Ovary (tissue), 9 donors: Measurements from ENCODE around the gene ANO1. TPM values are rescaled to one million over a fixed set of nuclear protein-coding genes. Genes with fewer than 3 reads are reported as not detected.
A peak's percentile ranks its signal among the peaks of the same experiment; 100 is the strongest.

Source experiments
- DNase-seq, 5 donors: peaks; one replicate each; pipeline ENCODE4 v3.0.0-alpha.2; 2019 to 2020
- H3K27ac ChIP-seq, 2 donors: fragments of 200-600 bp; one replicate each; pipeline versions ENCODE4 v1.5.1 to v1.8.0; 2019 to 2022
- H3K27me3 ChIP-seq: fragments of 200-600 bp; one replicate; pipeline ENCODE4 v1.8.0; 2022
- H3K36me3 ChIP-seq: fragments of 200-600 bp; sonication (generic); one replicate; pipeline ENCODE4 v1.5.1; 2019
- H3K4me1 ChIP-seq: one replicate; pipeline ENCODE4 v1.8.1; 2013; ENCODE audit warnings: mild to moderate bottlenecking, moderate library complexity; ENCODE audit not compliant: insufficient read depth
- H3K4me3 ChIP-seq: fragments of 200-600 bp; sonication (generic); one replicate; pipeline ENCODE4 v1.5.1; 2017
- H3K9me3 ChIP-seq, 2 donors: fragments of 200-600 bp in 1 of 2; sonication (generic) in 1 of 2; one replicate each; pipeline versions ENCODE4 v1.5.1 to v1.8.1; 2013 to 2019; ENCODE audit warnings: mild to moderate bottlenecking in 1 of 2, moderate library complexity in 1 of 2
- EP300 ChIP-seq: sonication (generic); formaldehyde crosslinking; IDR thresholded peaks from one replicate; pipeline ENCODE4 v1.6.1; 2017; ENCODE audit warnings: antibody characterized with exemption
- POLR2A ChIP-seq: fragments of 450-650 bp; IDR thresholded peaks from one replicate; pipeline ENCODE4 v1.6.1; 2017; ENCODE audit warnings: antibody characterized with exemption, mild to moderate bottlenecking, moderate library complexity
- WGBS, 3 donors: extraction: QIAGEN DNeasy Blood & Tissue Kit in 1 of 3; methylation state at CpG; one replicate each; pipeline versions ENCODE4 v1.1.5 to v1.1.7; 2013 to 2017; 5-methylcytosine and 5-hydroxymethylcytosine counted together
- intact Hi-C, 4 donors: fragments of 100-400 bp; cut with DNase I; formaldehyde crosslinking; loops; one replicate each; pipeline versions ENCODE4 v1.11.0 to v1.15.1; 2022 to 2023
- polyA plus RNA-seq, 2 donors: library from polyadenylated mRNA; stranded (reverse); fragments of 200-250 nt in 1 of 2; fragments of 350-450 nt in 1 of 2; fragmentation: Illumina TruSeq in 1 of 2; extraction: RNeasy Lipid Tissue Mini Kit (QIAGEN cat#74804) in 1 of 2; gene quantifications; one replicate each; pipeline ENCODE4 v1.2.3, GENCODE V29; 2013 to 2014
- total RNA-seq, 7 donors: library from RNA; depleted of rRNA in 2 of 7; stranded (reverse); fragments of >200 nt in 2 of 7; fragmentation: NEBNext Ultra II Directional in 3 of 7; extraction: Animal tissue kit (Norgen Biotek cat#: 25700) in 3 of 7; gene quantifications; one replicate each; pipeline versions ENCODE4 v1.1.0 to v1.2.4, GENCODE V29; 2016 to 2023
- TF ChIP-seq, protein P1 (sequence below), 3 donors: fragments of 450-650 bp in 2 of 3; fragments of 200-600 bp in 1 of 3; IDR thresholded peaks; one replicate each; pipeline versions ENCODE4 v1.5.1 to v1.8.0; 2016 to 2022; ENCODE audit warnings: antibody characterized with exemption in 3 of 3, mild to moderate bottlenecking in 1 of 3
- donor health status: DM: no; HTN: no; CAD: no; lungs with moderate emphysema.
- donor health status: DM: no; HTN: no; CAD: no.
- donor health status: Bipolar disorder and iron deficiency.
- donor health status: DM: yes; HTN: yes; CAD: no.
- donor health status: DM: no; HTN: no; CAD: no.
- donor health status: DM: yes; HTN: yes; CAD: no.

The ANO1 gene
- total and polyA plus RNA-seq, 9 donors, result 1.7 to 59.1 (median 8.6) TPM

DNA sequence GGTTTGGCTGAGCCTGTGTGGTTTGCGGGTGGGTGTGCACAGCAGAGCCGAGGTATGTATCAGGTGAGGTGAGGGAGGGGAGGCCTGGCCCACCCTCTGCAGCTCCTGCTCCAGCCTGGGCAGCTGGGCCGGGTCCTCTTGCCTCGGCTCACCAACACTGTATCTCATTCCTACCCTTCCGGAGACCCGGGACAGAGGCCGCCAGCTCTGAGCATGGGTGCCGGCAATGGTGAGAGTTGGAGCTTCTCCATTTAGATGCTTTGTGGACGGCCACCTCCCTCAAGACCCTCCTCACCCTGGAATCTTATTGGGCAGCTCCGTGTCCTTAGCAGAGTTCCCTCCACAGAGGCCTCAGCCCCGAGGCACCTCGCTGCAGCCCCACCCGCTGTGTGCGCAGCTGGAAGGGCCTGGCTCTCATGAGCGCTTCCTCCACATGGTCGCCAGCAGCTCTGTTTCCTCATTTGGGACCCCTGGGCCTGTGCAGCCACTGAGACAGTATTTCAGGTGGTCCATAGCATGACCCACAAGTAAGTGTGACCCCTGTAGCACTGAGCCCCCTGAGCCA, 55.7 kb downstream of the ANO1 start:
- 88 to 92% (median 88%) methylated on average over 16 of the region's 16 CpGs for WGBS, 3 donors
- TF ChIP-seq EP300 (no peak), POLR2A (no peak)
- TF ChIP-seq, protein P1, sequence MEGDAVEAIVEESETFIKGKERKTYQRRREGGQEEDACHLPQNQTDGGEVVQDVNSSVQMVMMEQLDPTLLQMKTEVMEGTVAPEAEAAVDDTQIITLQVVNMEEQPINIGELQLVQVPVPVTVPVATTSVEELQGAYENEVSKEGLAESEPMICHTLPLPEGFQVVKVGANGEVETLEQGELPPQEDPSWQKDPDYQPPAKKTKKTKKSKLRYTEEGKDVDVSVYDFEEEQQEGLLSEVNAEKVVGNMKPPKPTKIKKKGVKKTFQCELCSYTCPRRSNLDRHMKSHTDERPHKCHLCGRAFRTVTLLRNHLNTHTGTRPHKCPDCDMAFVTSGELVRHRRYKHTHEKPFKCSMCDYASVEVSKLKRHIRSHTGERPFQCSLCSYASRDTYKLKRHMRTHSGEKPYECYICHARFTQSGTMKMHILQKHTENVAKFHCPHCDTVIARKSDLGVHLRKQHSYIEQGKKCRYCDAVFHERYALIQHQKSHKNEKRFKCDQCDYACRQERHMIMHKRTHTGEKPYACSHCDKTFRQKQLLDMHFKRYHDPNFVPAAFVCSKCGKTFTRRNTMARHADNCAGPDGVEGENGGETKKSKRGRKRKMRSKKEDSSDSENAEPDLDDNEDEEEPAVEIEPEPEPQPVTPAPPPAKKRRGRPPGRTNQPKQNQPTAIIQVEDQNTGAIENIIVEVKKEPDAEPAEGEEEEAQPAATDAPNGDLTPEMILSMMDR (IDR thresholded peaks at IDR 0.05), result no peak

DNA sequence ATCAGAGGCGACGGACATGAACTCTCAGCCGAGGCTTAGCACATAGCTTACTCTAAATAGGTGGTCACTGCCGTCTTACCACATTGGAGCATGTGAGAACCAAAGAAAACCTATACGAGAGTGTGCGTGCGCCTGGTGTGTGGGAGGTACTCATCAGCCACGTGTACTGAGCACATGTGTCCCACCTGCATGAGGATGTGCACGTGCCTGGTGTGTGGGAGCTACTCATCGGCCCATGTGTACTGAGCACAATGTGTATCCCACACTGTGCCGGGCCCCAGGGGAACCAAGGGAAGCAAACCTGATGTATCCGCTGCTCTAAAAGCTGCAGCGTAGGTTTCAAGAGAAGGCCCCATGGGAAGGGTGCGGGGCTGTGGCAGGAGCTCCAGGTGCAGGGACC, 56.4 kb downstream of the ANO1 start:
- intact Hi-C loops, result no loop called here
- no peaks in the 10 kb centered on the region for H3K36me3 ChIP-seq
- H3K27me3 ChIP-seq, result no peaks in the 10 kb centered on the region
- no peak for DNase-seq
- H3K27ac ChIP-seq, result peak overlapping the region in 1 of 2 donors; percentile 15
- H3K4me1 ChIP-seq, result peaks cover 2% of the 10 kb centered on the region
- H3K4me3 ChIP-seq, result no peak overlapping the region
- TF ChIP-seq, protein P1 (IDR thresholded peaks at IDR 0.05), result no peak
- no peak for TF ChIP-seq POLR2A
- TF ChIP-seq EP300, result no peak
- H3K9me3 ChIP-seq, result no peaks in the 10 kb centered on the region
- 78 to 88% (median 83%) methylated on average over 14 of the region's 14 CpGs for WGBS, 3 donors

More for the DNA sequence above, 55.7 kb downstream of the ANO1 start:
- no peak for DNase-seq
- H3K27me3 ChIP-seq, result no peaks in the 10 kb centered on the region
- peaks cover 2% of the 10 kb centered on the region for H3K4me1 ChIP-seq
- H3K27ac ChIP-seq, result no peak overlapping the region
- H3K9me3 ChIP-seq, result no peaks in the 10 kb centered on the region
- intact Hi-C loops, result no loop called here
- H3K36me3 ChIP-seq, result no peaks in the 10 kb centered on the region
- H3K4me3 ChIP-seq, result no peak overlapping the region

DNA sequence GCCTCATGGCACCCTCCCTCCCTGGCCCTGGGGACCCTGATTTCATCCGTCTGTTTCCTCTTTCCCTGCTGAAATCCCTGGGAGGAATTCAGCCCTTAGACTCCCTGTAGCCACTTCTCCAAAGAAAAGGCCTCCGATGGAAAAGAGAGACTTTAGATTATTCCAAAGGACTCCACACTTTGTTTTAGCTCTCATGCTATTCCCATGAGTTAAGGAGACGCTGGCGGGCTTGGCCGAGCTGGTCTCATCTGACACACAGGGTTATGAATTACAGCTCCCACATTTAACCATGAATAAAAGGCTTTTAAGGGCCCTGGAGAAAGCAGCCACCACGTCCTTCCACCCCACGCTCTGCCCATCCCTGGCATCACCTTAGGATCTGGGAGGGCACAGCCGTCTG, 57.0 kb downstream of the ANO1 start:
- peaks cover 2% of the 10 kb centered on the region for H3K4me1 ChIP-seq
- WGBS, 3 donors, result 11 to 23% (median 22%) methylated on average over 8 of the region's 8 CpGs
- no peak overlapping the region for H3K4me3 ChIP-seq
- no peaks in the 10 kb centered on the region for H3K27me3 ChIP-seq
- H3K36me3 ChIP-seq, result no peaks in the 10 kb centered on the region
- no peak for DNase-seq
- intact Hi-C loops, result no loop called here
- H3K9me3 ChIP-seq, result no peaks in the 10 kb centered on the region
- TF ChIP-seq, protein P1 (IDR thresholded peaks at IDR 0.05), result no peak
- TF ChIP-seq POLR2A, result no peak
- no peak for TF ChIP-seq EP300
- H3K27ac ChIP-seq, result peak overlapping the region; percentile 4 to 15

DNA sequence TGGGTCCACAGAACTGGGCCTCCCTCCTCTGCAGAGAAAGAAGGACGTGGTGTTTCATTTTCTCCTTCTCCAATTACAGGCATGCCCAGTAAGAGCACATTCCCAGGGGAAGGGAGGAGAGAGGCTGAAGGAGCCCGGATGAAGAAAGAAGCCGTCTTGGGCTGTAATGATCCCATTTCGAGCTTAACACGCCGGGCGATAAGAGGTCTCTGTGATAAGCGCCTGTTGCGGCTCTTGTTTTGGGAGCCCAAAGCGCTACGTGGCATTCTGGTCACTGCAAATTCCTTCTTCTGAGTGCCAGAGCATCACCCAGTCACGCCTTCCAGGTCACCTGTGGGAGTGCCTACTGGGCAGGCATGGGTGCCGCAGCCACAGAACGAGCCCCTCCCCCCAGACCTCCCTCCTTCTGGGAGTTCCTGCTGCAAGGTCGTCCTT, 57.5 kb downstream of the ANO1 start:
- Histone ChIP-seq H3K27ac (peak overlapping the region in 1 of 2 donors; percentile 4), H3K4me3 (no peak overlapping the region), H3K27me3 (no peaks in the 10 kb centered on the region), H3K9me3 (no peaks in the 10 kb centered on the region), H3K4me1 (peaks cover 2% of the 10 kb centered on the region), H3K36me3 (no peaks in the 10 kb centered on the region)
- intact Hi-C loops, result no loop called here
- DNase-seq, result peak in 2 of 5 donors; percentile 27 to 52
- TF ChIP-seq EP300 (no peak), POLR2A (no peak)
- TF ChIP-seq, protein P1 (IDR thresholded peaks at IDR 0.05), result no peak
- WGBS, 3 donors, result 8 to 30% (median 9%) methylated on average over 15 of the region's 15 CpGs
